ENCODE data around the gene B4GALT2. TPM values are rescaled to one million over a fixed set of nuclear protein-coding genes. Genes with fewer than 3 reads are reported as not detected.

B4GALT2 gene
- total and polyA plus RNA-seq, 4 donors = 34.8 to 139 (median 110) TPM

DNA sequence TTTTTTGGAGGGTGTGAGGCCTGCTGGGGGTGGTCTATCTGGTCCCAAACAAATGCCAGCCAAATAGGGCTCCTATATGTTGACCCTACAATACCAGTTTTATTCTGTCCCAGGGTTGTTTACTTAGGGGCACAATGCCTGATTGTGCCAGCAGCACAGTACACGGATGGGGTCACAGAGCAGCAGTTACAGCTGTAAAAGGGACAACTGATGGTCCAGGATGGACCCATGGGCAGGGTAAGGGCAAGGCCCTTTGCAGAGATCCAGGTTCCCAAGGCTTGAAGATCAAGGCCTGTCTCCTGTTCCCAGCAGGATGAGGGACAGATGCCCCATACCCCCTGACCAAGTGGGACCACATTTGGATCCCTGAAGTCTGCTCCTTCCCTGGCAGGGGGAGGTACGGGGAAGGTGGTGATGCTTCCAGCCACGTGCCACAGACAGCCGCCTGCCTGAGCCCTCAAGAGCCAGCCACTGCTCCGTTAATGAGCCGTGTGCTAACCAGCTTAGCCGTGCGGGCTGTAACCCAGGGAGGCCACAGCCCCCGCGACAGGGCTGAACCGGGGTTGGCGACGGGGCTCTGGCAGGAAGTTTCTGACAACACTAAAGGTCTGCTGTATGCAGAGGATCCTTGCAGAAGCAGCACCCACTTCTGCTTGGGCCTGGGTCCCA lies 34.1 kb downstream of the B4GALT2 start:
- peak in 2 of 6 donors; percentile 63 for DNase-seq (ENCODE audit: low read depth in 4 of 6, low spot score in 6 of 6)
- Histone ChIP-seq H3K4me1 (ENCODE audit: control insufficient read depth, insufficient read depth, low read length) (peaks cover 91% of the 10 kb centered on the region), H3K9me3 (ENCODE audit: control insufficient read depth, insufficient read depth, low read length) (no peaks in the 10 kb centered on the region), H3K36me3 (ENCODE audit: control insufficient read depth, insufficient read depth, low read length) (peaks cover 46% of the 10 kb centered on the region), H3K27me3 (ENCODE audit: control insufficient read depth, insufficient read depth, low read length) (no peaks in the 10 kb centered on the region), H3K27ac (ENCODE audit: low read depth, low read length) (peak overlapping the region; percentile 94), H3K4me3 (ENCODE audit: low read depth, low read length) (no peak overlapping the region)
- WGBS (ENCODE audit: insufficient coverage) = 17% methylated on average over 13 of the region's 13 CpGs

DNA sequence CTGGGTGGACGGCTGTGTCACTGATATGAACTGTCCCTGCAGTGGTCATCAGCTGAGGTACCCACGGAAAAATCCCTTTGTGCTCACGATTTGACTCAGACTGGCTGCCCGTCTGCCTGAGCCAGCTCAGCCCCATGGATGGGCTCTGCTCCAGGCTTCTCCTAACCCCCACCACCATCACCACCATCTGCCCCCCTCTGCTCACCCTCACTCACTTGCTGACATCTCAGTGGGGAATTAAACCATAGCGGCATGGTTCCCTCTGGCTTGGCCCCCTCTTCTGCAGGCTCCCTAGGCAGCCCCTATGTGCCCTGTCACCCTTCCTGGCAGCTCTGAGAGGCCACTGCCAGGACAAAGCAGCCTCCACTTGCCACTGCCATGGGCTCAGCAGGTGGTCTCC lies 34.9 kb downstream of the B4GALT2 start:
- H3K27ac ChIP-seq (ENCODE audit: low read depth, low read length) = peak overlapping the region; percentile 94
- no peak overlapping the region for H3K4me3 ChIP-seq (ENCODE audit: low read depth, low read length)
- WGBS (ENCODE audit: insufficient coverage) = 37% methylated on average over 5 of the region's 5 CpGs
- peaks cover 92% of the 10 kb centered on the region for H3K4me1 ChIP-seq (ENCODE audit: control insufficient read depth, insufficient read depth, low read length)
- H3K27me3 ChIP-seq (ENCODE audit: control insufficient read depth, insufficient read depth, low read length) = no peaks in the 10 kb centered on the region
- peak in 2 of 6 donors; percentile 61 to 76 for DNase-seq (ENCODE audit: low read depth in 4 of 6, low spot score in 6 of 6)
- no peaks in the 10 kb centered on the region for H3K9me3 ChIP-seq (ENCODE audit: control insufficient read depth, insufficient read depth, low read length)
- H3K36me3 ChIP-seq (ENCODE audit: control insufficient read depth, insufficient read depth, low read length) = peaks cover 40% of the 10 kb centered on the region

DNA sequence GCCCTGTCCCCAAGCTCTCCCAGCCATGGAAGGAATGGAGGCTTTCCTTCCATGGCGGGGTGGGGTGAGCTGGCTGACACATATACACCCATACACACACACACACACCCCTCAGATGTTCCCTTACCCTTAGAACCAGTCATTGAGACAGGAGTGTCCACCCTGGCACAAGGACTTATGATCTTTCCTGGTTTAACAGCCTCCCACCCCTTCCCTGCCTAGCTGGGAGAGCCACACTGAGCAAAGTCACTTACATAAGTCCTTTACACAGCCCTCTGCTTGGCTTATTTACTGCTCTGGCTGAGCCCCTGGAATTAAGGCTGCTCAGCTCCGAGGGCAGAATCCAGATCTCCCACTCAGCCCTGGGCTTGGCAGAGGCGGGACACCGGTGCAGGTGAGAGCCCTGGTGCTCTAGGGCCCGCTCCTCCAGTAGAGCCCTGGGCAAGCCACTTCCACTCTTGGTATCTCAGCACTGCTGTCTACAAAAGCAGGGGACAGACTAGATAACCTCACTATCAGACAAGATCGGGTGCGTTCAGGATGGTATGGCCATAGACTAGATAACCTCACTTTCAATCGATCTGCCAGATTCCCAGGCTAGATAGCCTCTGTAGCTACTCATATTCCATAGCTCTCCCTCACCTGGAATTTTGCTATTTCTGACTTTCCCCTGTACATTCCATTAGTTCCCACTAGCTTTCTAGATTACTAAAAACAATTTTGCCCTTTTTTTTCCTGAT lies 35.5 kb downstream of the B4GALT2 start:
- Histone ChIP-seq H3K4me1 (ENCODE audit: control insufficient read depth, insufficient read depth, low read length) (peaks cover 95% of the 10 kb centered on the region), H3K27me3 (ENCODE audit: control insufficient read depth, insufficient read depth, low read length) (no peaks in the 10 kb centered on the region), H3K36me3 (ENCODE audit: control insufficient read depth, insufficient read depth, low read length) (peaks cover 40% of the 10 kb centered on the region), H3K4me3 (ENCODE audit: low read depth, low read length) (peak overlapping the region; percentile 2), H3K27ac (ENCODE audit: low read depth, low read length) (peak overlapping the region; percentile 94), H3K9me3 (ENCODE audit: control insufficient read depth, insufficient read depth, low read length) (no peaks in the 10 kb centered on the region)
- 53% methylated on average over 8 of the region's 8 CpGs for WGBS (ENCODE audit: insufficient coverage)
- DNase-seq (ENCODE audit: low read depth in 4 of 6, low spot score in 6 of 6) = no peak

DNA sequence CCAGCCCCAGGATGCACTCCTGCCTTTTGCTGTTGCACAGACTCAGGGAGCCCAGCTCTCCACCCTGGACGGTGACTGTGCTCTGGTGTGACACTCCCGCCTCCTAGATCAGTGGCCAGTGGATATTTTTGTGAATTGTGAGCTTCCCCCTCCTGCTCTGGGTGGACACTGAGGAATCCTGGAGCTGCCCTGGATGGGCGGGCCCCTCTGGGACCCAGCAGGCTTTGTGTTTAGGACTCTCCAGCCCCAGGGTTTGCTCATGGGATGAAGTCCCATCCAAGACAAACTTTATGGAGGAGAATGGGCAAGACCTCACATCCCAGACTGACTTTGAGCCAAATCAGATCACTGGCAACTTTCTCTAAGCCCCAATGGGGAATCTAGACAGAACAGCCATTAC lies 36.2 kb downstream of the B4GALT2 start:
- no peaks in the 10 kb centered on the region for H3K9me3 ChIP-seq (ENCODE audit: control insufficient read depth, insufficient read depth, low read length)
- no peak for DNase-seq (ENCODE audit: low read depth in 4 of 6, low spot score in 6 of 6)
- H3K27ac ChIP-seq (ENCODE audit: low read depth, low read length) = peak overlapping the region; percentile 94
- no peaks in the 10 kb centered on the region for H3K27me3 ChIP-seq (ENCODE audit: control insufficient read depth, insufficient read depth, low read length)
- peak overlapping the region; percentile 2 for H3K4me3 ChIP-seq (ENCODE audit: low read depth, low read length)
- peaks cover 40% of the 10 kb centered on the region for H3K36me3 ChIP-seq (ENCODE audit: control insufficient read depth, insufficient read depth, low read length)
- WGBS (ENCODE audit: insufficient coverage) = 44% methylated on average over 2 of the region's 3 CpGs
- peaks cover 95% of the 10 kb centered on the region for H3K4me1 ChIP-seq (ENCODE audit: control insufficient read depth, insufficient read depth, low read length)

DNA sequence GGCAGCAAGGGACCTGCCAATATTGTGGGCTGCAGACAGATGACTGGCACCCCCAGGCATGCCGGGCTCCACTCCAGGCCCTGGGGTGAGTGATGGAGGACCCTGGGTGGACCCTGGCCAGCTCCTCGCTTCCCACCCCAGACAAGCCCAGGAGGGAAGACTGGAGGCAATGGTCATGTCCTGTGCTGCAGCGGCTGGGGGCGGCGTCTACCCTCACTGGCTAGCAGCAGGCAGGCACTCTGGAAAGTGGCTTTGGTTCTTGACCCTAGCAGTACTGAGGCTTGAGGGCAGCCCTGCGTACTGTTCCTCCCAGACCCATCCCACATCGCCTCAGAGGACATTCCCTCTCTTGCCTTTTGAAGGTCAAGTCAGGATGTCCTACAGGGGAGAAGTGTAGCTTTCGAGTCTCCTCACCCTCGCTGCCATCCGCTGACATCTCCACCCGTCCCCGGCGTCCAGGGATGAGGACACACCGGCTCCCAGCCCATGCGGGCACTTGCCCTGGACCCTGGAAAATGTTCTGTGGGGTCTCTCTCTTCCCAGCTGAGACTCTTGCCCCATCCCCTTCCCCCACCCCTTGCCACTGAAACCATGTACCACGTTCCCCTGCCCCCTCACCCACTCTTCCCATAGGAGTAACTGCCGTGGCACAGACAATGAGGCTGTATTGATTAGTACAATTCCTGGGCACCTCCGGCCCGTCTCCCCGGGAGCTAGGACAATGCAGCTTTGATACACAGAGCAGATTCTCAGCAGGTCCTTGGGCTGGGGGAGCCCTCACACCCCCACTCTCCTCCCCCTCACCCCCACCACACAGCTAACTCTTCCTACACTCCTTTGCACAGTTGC lies 37.3 kb downstream of the B4GALT2 start:
- peaks cover 95% of the 10 kb centered on the region for H3K4me1 ChIP-seq (ENCODE audit: control insufficient read depth, insufficient read depth, low read length)
- H3K4me3 ChIP-seq (ENCODE audit: low read depth, low read length) = peak overlapping the region; percentile 20
- peaks cover 40% of the 10 kb centered on the region for H3K36me3 ChIP-seq (ENCODE audit: control insufficient read depth, insufficient read depth, low read length)
- no peaks in the 10 kb centered on the region for H3K9me3 ChIP-seq (ENCODE audit: control insufficient read depth, insufficient read depth, low read length)
- peak in 3 of 6 donors; percentile 69 to 91 (median 80) for DNase-seq (ENCODE audit: low read depth in 4 of 6, low spot score in 6 of 6)
- no peaks in the 10 kb centered on the region for H3K27me3 ChIP-seq (ENCODE audit: control insufficient read depth, insufficient read depth, low read length)
- 33% methylated on average over 18 of the region's 20 CpGs for WGBS (ENCODE audit: insufficient coverage)
- H3K27ac ChIP-seq (ENCODE audit: low read depth, low read length) = peak overlapping the region; percentile 94

DNA sequence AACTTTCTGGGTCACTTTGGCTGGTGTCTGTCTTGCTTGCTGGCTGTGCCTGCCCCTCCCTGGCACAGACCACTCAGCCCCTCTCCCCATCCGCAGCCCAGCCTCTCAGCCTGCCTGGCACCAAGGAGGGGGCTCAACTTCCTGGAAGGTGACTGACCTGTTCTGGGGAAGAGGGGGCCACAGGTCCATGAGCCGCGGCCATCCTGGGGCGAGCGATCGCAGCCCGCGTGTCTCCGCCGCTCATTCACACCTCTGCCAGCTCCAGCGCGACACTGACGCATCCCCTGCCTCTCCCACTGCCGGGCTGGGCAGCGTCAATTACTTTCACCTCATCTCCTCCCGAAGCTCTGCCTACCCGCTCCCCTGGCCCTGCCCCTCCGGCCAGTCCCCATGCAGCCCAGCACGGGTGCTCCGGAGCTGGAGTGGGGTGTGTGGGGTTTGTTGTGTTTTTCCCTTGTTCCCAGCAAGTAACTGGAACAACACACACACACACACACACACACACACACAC lies 37.9 kb downstream of the B4GALT2 start:
- peak in 2 of 6 donors; percentile 62 to 70 for DNase-seq (ENCODE audit: low read depth in 4 of 6, low spot score in 6 of 6)
- peaks cover 95% of the 10 kb centered on the region for H3K4me1 ChIP-seq (ENCODE audit: control insufficient read depth, insufficient read depth, low read length)
- 25% methylated on average over 13 of the region's 20 CpGs for WGBS (ENCODE audit: insufficient coverage)
- H3K27ac ChIP-seq (ENCODE audit: low read depth, low read length) = peak overlapping the region; percentile 94
- H3K27me3 ChIP-seq (ENCODE audit: control insufficient read depth, insufficient read depth, low read length) = no peaks in the 10 kb centered on the region
- H3K4me3 ChIP-seq (ENCODE audit: low read depth, low read length) = peak overlapping the region; percentile 14
- no peaks in the 10 kb centered on the region for H3K9me3 ChIP-seq (ENCODE audit: control insufficient read depth, insufficient read depth, low read length)
- peaks cover 42% of the 10 kb centered on the region for H3K36me3 ChIP-seq (ENCODE audit: control insufficient read depth, insufficient read depth, low read length)

DNA sequence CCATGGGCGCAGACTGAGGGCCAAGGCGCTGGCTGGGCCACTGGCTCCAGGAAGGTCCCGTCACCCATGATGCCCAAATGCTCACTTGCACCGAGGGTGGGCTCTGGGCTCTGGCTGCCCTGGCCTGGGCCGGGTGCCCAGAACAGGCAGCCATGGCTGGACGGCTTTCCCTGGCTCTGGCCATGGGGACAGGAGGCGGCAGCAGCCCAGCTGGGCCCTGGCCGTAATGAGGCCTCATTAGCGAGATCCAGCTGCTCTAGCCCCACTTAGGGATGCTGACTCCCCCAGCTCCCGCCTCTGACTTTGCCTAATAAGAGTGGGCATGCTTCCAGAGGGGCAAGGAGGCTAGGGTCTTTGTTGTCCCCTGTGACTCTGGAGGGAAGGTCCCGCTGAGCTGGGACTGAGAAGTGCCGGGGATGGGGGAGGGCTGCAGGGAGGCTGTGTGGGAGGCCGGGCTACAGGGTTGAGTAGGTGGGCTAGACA lies 40.5 kb downstream of the B4GALT2 start:
- Histone ChIP-seq H3K9me3 (ENCODE audit: control insufficient read depth, insufficient read depth, low read length) (no peaks in the 10 kb centered on the region), H3K27me3 (ENCODE audit: control insufficient read depth, insufficient read depth, low read length) (no peaks in the 10 kb centered on the region), H3K4me1 (ENCODE audit: control insufficient read depth, insufficient read depth, low read length) (peaks cover 75% of the 10 kb centered on the region), H3K36me3 (ENCODE audit: control insufficient read depth, insufficient read depth, low read length) (peaks cover 66% of the 10 kb centered on the region), H3K4me3 (ENCODE audit: low read depth, low read length) (no peak overlapping the region), H3K27ac (ENCODE audit: low read depth, low read length) (peak overlapping the region; percentile 45)
- WGBS (ENCODE audit: insufficient coverage) = 39% methylated on average over 13 of the region's 13 CpGs
- peak in 2 of 6 donors; percentile 68 to 79 for DNase-seq (ENCODE audit: low read depth in 4 of 6, low spot score in 6 of 6)

DNA sequence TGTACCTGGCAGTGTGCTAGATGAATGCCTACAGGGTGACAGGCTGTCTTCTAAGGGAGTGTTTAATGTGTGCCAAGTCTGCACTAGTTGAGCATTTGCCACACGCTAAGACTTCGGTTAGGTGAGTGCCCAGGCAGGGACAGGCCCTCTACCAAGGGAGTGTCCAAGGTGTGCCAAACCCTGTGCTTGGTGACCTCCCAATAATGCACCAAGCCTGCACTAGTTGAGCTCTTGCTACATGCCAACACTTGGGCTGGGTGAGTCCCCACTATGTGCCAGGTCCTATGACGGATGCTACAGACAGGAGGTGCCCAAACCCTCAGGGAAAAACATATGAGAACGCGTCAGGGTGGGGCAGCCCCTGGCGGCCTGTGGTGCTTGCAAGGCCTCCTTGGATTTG lies 41.5 kb downstream of the B4GALT2 start:
- Histone ChIP-seq H3K36me3 (ENCODE audit: control insufficient read depth, insufficient read depth, low read length) (peaks cover 72% of the 10 kb centered on the region), H3K27me3 (ENCODE audit: control insufficient read depth, insufficient read depth, low read length) (no peaks in the 10 kb centered on the region), H3K27ac (ENCODE audit: low read depth, low read length) (peak overlapping the region; percentile 45), H3K9me3 (ENCODE audit: control insufficient read depth, insufficient read depth, low read length) (no peaks in the 10 kb centered on the region), H3K4me3 (ENCODE audit: low read depth, low read length) (no peak overlapping the region), H3K4me1 (ENCODE audit: control insufficient read depth, insufficient read depth, low read length) (peaks cover 69% of the 10 kb centered on the region)
- no peak for DNase-seq (ENCODE audit: low read depth in 4 of 6, low spot score in 6 of 6)
- WGBS (ENCODE audit: insufficient coverage) = 70% methylated on average over 6 of the region's 6 CpGs

DNA sequence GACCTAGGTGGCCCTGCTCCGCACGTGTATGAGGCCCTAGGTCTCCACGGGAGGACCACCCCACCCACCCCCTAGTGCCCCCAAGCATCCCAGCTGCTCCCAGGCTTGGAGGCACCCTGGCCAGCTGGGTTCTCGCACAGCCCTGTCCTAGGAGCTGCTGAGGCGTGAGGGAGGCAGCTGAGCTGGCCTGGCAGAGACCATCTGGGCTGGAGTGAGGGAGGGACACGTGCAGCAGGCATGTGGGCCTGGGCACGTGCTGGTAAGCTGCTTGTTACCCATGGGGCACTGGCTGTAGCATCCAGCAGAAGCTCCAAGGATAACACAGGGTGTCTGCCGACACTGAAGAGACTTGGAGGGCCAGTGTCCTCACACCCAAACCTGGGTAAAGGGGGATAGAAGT lies 42.1 kb downstream of the B4GALT2 start:
- Histone ChIP-seq H3K27me3 (ENCODE audit: control insufficient read depth, insufficient read depth, low read length) (no peaks in the 10 kb centered on the region), H3K9me3 (ENCODE audit: control insufficient read depth, insufficient read depth, low read length) (no peaks in the 10 kb centered on the region), H3K36me3 (ENCODE audit: control insufficient read depth, insufficient read depth, low read length) (peaks cover 71% of the 10 kb centered on the region), H3K4me3 (ENCODE audit: low read depth, low read length) (no peak overlapping the region), H3K4me1 (ENCODE audit: control insufficient read depth, insufficient read depth, low read length) (peaks cover 62% of the 10 kb centered on the region), H3K27ac (ENCODE audit: low read depth, low read length) (no peak overlapping the region)
- 75% methylated on average over 8 of the region's 8 CpGs for WGBS (ENCODE audit: insufficient coverage)
- DNase-seq (ENCODE audit: low read depth in 4 of 6, low spot score in 6 of 6) = no peak

Data from spinal cord (tissue), 10 donors.